Measurements from ENCODE around the gene PARL.

PARL gene

DNA sequence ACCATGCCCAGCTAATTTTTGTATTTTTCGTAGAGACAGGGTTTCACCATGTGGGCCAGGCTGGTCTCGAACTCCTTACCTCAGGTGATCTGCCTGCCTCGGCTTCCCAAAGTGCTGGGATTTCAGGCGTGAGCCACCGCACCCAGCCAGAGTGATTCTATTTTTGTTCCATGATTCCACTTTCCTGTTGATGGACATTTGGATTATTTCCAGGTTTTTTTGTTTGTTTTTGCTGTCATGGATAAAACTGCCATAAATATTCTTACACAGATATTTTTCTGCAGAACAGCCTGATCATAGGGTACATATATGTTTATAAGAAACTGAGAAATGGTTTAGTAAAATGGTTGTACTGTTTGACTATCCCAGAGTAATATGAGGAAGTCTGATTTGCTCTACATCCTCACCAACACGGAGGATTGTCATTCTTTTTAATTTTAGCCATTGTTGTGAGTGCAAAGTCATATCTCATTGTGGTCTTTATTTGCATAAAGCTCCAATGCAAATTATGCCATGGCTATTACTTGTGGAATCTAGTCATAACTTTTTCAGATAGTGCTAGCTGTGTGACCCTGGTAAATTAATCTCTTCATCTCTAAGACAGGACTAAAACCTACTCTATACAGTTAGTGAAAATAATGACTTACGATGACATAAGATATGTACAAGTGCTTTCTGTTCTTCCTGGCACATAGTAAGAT is 102.0 kb downstream of the PARL start:
- H3K27ac ChIP-seq, result no peak overlapping the region
- H3K36me3 ChIP-seq, result peaks cover 32 to 95% (median 61%) of the 10 kb centered on the region in 3 donors
- TF ChIP-seq, protein P1, sequence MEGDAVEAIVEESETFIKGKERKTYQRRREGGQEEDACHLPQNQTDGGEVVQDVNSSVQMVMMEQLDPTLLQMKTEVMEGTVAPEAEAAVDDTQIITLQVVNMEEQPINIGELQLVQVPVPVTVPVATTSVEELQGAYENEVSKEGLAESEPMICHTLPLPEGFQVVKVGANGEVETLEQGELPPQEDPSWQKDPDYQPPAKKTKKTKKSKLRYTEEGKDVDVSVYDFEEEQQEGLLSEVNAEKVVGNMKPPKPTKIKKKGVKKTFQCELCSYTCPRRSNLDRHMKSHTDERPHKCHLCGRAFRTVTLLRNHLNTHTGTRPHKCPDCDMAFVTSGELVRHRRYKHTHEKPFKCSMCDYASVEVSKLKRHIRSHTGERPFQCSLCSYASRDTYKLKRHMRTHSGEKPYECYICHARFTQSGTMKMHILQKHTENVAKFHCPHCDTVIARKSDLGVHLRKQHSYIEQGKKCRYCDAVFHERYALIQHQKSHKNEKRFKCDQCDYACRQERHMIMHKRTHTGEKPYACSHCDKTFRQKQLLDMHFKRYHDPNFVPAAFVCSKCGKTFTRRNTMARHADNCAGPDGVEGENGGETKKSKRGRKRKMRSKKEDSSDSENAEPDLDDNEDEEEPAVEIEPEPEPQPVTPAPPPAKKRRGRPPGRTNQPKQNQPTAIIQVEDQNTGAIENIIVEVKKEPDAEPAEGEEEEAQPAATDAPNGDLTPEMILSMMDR (IDR thresholded peaks at IDR 0.05), result no peak

DNA sequence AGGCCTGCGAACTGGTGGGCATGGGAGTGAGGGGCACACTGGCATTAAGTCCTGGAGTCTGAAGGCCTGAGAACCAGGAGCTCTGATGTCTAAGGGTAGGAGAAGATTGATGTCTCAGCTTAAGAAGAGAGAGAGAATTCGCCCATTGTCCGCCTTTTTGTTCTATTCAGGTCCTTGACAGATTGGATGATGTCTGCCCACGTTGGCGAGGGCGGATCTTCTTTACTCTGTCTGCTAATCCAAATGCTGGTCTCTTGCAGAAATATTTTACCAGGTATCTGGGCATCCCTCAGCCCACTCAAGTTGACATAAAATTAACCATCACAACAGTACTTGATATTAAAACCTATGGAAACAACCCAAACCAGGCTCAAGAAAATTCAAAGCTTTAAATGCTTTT is 103.4 kb downstream of the PARL start:
- H3K9me3 ChIP-seq, result no peaks in the 10 kb centered on the region
- H3K27me3 ChIP-seq, result no peaks in the 10 kb centered on the region
- no peaks in the 10 kb centered on the region for H3K4me1 ChIP-seq
- TF ChIP-seq, protein P1 (IDR thresholded peaks at IDR 0.05), result no peak
- intact Hi-C loops (cut with DNase I; ENCODE audit: low total_unique reads), result no loop called here
- no peak overlapping the region for H3K4me3 ChIP-seq
- DNase-seq, result no peak
- H3K36me3 ChIP-seq, result peaks cover 34 to 92% (median 59%) of the 10 kb centered on the region in 3 donors
- no peak overlapping the region for H3K27ac ChIP-seq

More for the DNA sequence above, 102.0 kb downstream of the PARL start:
- DNase-seq, result no peak
- Histone ChIP-seq H3K9me3 (no peaks in the 10 kb centered on the region), H3K27me3 (no peaks in the 10 kb centered on the region), H3K4me3 (no peak overlapping the region), H3K4me1 (no peaks in the 10 kb centered on the region)
- intact Hi-C loops (cut with DNase I; ENCODE audit: low total_unique reads), result no loop called here

DNA sequence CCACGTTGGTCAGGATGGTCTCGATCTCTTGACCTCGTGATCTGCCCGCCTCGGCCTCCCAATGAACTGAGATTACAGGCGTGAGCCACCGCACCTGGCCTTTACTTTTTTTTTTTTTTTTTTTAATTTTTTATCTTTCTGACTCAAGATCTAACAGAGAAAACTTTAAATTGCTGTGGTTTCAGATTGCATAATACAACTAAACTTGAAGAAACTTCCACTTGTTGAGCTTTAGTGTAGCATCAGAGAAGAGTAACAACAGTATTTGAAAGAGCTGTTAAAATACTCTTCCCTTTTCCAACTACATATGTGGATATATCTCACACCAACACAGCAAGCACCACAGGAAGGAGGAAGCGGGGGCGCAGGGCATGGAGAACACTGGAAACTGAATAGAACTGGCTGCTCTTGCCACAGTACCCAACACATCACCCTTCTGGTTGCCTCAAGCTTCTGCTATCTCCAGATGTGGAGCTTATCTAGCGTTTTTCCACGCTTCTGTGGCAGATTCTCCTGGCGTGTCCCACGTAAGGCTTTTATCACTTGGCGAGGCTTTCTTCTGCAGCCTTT is 104.7 kb downstream of the PARL start:
- peaks cover 0 to 6% (median 0%) of the 10 kb centered on the region in 4 donors for H3K4me1 ChIP-seq
- H3K27ac ChIP-seq, result no peak overlapping the region
- TF ChIP-seq, protein P1 (IDR thresholded peaks at IDR 0.05), result no peak
- DNase-seq, result no peak
- H3K36me3 ChIP-seq, result peaks cover 28 to 93% (median 63%) of the 10 kb centered on the region in 3 donors
- H3K9me3 ChIP-seq, result no peaks in the 10 kb centered on the region
- H3K4me3 ChIP-seq, result no peak overlapping the region
- no peaks in the 10 kb centered on the region for H3K27me3 ChIP-seq
- intact Hi-C loops (cut with DNase I; ENCODE audit: low total_unique reads), result loop anchor here (1.0 kb wide), 1 partner anchor 9 kb away; no protein-coding TSS in a partner anchor

Measured in tibial artery (tissue), 4 donors.